ENCODE measurements around the gene ANKLE1.
"Not testable (repeated sequence)": the region's sequence is repeated elsewhere in the genome, so short reads cannot be mapped to it uniquely, and the experiment has no call there.

Gene ANKLE1

DNA sequence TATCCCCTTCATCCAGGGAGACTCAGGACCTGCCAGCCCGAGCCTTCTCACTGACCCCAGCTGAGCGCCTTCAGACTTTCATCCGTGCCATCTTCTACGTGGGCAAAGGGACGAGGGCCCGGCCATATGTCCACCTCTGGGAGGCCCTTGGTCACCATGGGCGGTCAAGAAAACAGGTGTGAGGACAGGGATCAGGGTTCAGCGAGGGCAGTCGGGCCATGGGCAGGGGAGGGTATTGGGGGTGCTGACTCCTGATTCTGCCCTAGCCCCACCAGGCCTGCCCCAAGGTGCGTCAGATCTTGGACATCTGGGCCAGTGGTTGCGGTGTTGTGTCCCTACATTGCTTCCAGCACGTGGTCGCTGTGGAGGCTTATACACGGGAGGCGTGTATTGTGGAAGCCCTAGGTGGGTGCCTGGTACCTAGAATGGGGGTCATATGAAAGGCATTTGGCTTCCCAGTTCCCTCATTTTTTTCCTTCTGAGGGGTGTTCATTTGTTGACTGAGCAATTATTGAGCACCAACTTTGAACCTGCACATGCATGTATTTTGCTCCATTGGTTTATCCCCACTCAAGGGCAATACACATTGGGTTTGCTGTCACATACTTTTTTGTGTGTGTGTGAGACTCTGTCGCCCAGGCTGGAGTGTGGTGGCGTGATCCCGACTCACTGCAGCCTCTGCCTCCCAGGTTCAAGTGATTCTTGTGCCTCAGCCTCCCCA lies 3.9 kb downstream of the ANKLE1 start:
- no peak for DNase-seq

DNA sequence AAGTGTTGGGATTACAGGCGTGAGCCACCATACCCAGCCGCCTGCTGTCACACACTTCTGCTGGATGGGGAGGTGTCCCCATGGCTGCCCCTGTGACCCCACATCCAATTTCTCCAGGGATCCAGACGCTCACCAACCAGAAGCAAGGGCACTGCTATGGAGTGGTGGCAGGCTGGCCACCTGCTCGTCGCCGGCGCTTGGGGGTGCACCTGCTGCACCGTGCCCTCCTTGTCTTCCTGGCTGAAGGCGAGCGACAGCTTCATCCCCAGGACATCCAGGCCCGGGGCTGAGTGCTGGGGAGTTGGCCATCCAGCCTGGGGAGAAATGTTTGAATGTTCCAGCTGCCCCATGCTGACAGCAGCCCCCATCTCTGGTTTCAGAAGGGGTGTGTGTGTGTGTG lies 4.6 kb downstream of the ANKLE1 start:
- no peak for DNase-seq

DNA sequence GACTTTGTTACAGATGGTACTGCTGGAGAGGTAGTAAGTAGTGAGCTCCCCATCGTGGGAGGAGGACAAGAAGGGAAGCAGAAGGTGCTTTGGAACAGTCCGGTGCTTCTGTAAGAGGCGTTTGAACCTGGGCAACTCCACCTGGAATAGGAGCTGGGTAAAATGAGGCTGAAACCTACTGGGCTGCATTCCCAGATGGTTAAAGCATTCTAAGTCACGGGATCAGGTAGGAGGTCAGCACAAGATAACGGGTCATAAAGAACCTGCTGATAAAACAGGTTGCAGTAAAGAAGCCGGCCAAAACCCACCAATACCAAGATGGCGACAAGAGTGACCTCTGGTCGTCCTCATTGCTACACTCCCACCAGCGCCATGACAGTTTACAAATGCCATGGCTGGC lies 5.1 kb downstream of the ANKLE1 start:
- no peak for DNase-seq

GRCh38 chr19:17289489-17289888 lies 7.8 kb downstream of the ANKLE1 start:
- DNase-seq = peak; percentile 79

- DNase-seq = peak; percentile 87
These were observed 10.8 kb downstream of the ANKLE1 start for GRCh38 chr19:17292301-17293074.

DNA sequence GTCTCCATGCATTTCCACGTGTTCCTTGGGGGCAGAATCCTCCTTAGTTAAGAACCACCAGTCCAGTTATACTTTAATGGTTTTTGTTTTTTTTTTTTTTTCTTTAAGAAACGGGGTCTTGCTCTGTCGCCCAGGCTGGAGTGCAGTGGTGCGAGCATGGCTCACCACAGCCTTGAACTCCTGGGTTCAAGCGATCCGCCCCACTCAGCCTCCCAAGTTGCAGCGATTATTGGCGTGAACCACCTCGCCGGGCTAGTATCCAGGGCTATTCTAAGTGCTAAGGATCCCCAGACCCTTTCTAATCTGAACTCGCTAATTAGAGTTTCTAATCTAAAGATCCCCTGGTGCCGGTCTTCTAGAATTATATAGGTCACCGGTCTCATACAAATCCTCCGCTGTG lies 11.9 kb downstream of the ANKLE1 start:
- DNase-seq = no peak

- peak; percentile 34 for DNase-seq
These were observed 12.6 kb downstream of the ANKLE1 start for GRCh38 chr19:17294051-17294891.

DNA sequence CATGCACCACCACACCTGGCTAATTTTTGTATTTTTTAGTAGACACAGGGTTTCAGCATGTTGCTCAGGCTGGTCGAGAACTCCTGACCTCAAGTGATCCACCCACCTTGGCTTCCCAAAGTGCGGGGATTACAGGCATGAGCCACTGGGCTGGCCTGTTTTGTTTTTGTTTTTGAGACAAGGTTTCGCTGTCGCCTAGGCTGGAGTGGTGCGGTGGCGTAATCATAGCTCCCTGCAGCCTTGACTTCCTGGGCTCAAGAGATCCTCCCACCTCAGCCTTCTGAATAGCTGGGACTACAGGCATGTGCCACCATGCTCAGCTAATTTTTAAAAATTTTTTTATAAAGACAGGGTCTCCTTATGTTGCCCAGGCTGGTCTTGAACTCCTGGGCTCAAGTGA lies 13.8 kb downstream of the ANKLE1 start:
- DNase-seq = not testable (repeated sequence)

GRCh38 chr19:17296273-17296672 lies 14.6 kb downstream of the ANKLE1 start:
- DNase-seq = no peak

DNA sequence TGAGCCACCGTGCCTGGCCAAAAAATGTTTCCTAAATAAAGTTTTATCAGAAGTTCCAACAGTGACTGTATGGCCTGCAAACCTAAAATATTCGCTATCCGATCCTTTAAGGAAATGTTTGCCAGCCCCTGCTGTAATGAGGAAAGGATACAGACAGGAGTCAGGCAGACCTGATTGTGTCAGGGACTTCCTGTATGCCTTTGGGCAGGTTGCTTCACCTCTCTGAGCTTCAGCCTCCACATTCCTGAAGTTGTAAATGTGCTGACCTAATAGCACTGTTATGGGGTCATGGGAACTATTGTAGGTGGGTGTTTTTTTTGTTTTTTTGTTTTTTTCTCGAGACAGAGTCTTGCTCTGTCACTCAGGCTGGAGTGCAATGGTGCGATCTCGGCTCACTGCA lies 15.3 kb downstream of the ANKLE1 start:
- no peak for DNase-seq

DNA sequence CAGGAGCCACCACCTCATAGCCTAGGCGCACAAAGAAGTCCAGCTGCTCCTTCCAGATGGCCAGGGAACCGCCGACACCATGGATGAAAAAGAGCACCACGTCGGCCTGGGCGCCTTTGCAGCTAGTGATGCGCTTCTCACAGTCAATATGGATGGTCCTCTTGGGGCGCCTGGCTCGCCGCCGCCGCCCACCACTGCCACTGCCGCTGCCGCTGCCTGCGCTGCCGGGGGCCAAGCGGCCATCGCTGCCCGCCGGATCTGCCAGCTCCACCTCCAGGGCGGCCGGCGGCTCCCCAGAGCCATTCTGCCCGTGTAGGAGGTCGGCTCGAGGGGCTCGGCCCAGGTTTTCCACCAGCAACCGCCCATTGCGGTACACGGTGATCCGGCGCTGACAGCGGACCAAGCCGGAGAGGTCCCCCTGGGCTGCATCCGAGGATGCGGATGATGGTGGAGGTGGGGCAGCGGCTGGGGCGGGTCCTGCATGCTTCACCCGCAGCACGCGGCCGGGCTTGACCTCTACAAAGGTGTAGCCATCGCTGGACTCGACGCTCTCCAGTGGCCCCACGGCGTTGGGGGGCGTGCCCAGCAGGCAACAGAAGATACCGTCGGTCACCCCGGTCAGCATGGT lies 19.4 kb downstream of the ANKLE1 start:
- DNase-seq = no peak

GRCh38 chr19:17302391-17303166 lies 20.9 kb downstream of the ANKLE1 start:
- peak; percentile 52 for DNase-seq

GRCh38 chr19:17303167-17303939 lies 21.7 kb downstream of the ANKLE1 start, which contains the start of gene ABHD8:
Gene ABHD8 (minus strand): TSS chr19:17303425. CDS start chr19:17301616, 1,809 bp downstream.
- peak; percentile 98 for DNase-seq

- no peak for DNase-seq
These were observed 22.2 kb downstream of the ANKLE1 start for GRCh38 chr19:17303940-17304267.

DNA sequence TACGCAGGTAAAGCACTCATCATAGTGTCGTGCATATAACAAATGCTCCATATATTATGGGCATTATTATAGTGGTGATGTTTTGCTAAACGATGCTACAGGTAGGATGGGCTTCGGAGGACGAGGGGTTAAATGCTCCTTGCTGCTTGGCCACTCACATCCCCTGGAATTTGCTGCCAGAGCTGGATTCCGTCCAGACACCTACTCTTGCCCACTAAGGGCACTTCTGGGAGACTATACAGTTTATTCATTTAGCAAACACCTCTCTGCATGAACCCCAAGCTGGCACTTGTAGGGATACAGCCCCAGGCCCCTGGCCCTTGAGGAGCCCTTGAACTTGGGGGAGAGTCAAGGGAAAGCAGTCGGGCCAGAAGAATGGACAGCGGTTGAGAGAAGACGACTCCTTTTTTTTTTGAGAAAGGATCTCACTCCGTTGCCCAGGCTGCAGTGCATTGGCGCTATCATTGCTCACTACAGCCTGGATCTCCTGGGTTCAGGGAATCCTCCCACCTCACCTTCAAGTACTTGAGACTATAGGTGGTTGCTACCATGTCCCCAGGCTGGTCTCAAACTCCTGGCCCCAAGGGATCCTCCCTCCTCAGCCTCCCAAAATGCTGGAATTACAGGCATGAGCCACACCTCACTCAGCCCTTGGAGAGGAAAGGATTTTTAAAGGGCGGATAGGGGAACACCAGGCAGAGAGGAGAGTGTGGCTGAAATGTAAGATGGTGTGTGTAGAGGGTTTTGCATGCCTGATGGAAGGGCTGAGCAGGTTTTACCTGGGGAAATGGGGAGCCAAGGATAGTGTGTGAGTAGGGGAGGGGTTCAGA lies 22.9 kb downstream of the ANKLE1 start:
- no peak for DNase-seq

GRCh38 chr19:17305216-17305516 lies 23.5 kb downstream of the ANKLE1 start:
- DNase-seq = no peak

DNA sequence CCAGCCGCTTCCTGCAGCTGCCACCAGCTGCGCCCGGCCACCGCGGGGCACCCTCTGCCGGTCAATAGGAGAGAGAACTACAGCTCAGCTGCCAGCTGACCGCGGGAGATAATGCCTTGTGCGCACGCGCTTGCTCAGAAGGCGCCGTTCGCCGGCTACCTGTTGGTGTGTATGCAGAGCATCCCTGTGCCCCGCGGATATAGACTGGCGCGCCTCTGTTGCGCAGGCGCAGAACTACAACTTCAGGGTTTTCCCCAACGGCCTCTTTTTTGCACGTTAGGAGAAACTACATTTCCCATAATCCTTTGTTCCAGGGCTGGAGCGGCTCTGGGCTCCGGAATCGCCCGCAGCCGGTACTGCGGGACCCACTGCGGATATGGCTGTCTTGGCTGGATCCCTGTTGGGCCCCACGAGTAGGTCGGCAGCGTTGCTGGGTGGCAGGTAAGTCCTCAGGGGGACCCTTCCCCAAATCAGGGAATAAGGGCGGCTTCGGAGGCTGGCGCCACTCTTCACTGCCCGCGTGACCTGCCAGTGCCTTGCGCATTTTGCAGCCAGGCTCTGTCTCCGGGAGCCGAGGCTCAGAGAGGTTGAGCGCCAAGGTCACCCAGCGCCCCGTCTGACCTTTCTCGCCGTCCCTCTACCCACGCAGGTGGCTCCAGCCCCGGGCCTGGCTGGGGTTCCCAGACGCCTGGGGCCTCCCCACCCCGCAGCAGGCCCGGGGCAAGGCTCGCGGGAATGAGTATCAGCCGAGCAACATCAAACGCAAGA lies 24.0 kb downstream of the ANKLE1 start, which contains the start of gene MRPL34:
Gene MRPL34 (plus strand): TSS at position 356 of the 768 bp plus-strand sequence. CDS start 21 bp downstream, at position 377.
- DNase-seq = peak; percentile 97

- no peak for DNase-seq
These were observed 24.6 kb downstream of the ANKLE1 start for GRCh38 chr19:17306285-17306714.

GRCh38 chr19:17307876-17308377 lies 26.2 kb downstream of the ANKLE1 start:
- DNase-seq = no peak

Measured in suppressor macrophage treated with lipopolysaccharide for 4 hours (primary cell).